HAP-1 (cell line): ENCODE data around the gene TMEM51.

Experiments
- DNase-seq, 2 experiments: peaks; one replicate each; pipeline ENCODE4 v3.0.0-alpha.2; 2016 to 2020; ENCODE audit warnings: low spot score in 2 of 2
- H3K27me3 ChIP-seq: fragments of 250-450 bp; sonication (Bioruptor Pico); 2 replicates; pipeline ENCODE4 v1.5.1; 2020; ENCODE audit warnings: low read depth, mild to moderate bottlenecking, moderate library complexity
- H3K36me3 ChIP-seq: fragments of 250-450 bp; sonication (Bioruptor Pico); replicated peaks from 2 replicates; pipeline ENCODE4 v1.5.1; 2020; ENCODE audit warnings: mild to moderate bottlenecking
- H3K4me1 ChIP-seq: fragments of 250-450 bp; sonication (Bioruptor Pico); 2 replicates; pipeline ENCODE4 v1.5.1; 2020; ENCODE audit warnings: mild to moderate bottlenecking
- H3K4me3 ChIP-seq: fragments of 250-450 bp; sonication (Bioruptor Pico); 2 replicates; pipeline ENCODE4 v1.5.1; 2020; ENCODE audit warnings: mild to moderate bottlenecking, moderate library complexity
- H3K9me3 ChIP-seq: fragments of 250-450 bp; sonication (Bioruptor Pico); 2 replicates; pipeline ENCODE4 v1.5.1; 2020; ENCODE audit warnings: mild to moderate bottlenecking, moderate library complexity
- in situ Hi-C: fragments of 300-500 bp; cut with MboI; formaldehyde crosslinking; loops from 3 replicates; pipeline ENCODE4 v1.14.3; 2020; ENCODE audit warnings: low sequenced_read_pairs, inconsistent platforms, mixed read lengths

The TMEM51 gene

GRCh38 chr1:15152318-15153183 lies 996 bp upstream of the TMEM51 start:
- Histone ChIP-seq H3K4me3 (peak overlapping the region; percentile 47), H3K36me3 (no peaks in the 10 kb centered on the region), H3K9me3 (no peaks in the 10 kb centered on the region), H3K27me3 (no peaks in the 10 kb centered on the region), H3K4me1 (no peaks in the 10 kb centered on the region)
- in situ Hi-C loops = no loop called here
- peak; percentile 72 to 85 for DNase-seq

GRCh38 chr1:15153842-15154479 lies 414 bp downstream of the TMEM51 start:
- Histone ChIP-seq H3K9me3 (no peaks in the 10 kb centered on the region), H3K27me3 (no peaks in the 10 kb centered on the region), H3K4me3 (peak overlapping the region; percentile 47), H3K4me1 (no peaks in the 10 kb centered on the region), H3K36me3 (no peaks in the 10 kb centered on the region)
- in situ Hi-C loops = no loop called here
- peak; percentile 28 to 80 for DNase-seq

GRCh38 chr1:15154480-15155036 lies 1.0 kb downstream of the TMEM51 start:
- no peaks in the 10 kb centered on the region for H3K9me3 ChIP-seq
- H3K4me1 ChIP-seq = no peaks in the 10 kb centered on the region
- H3K4me3 ChIP-seq = peak overlapping the region; percentile 47
- H3K27me3 ChIP-seq = no peaks in the 10 kb centered on the region
- DNase-seq = peak; percentile 14 to 72
- in situ Hi-C loops = no loop called here
- no peaks in the 10 kb centered on the region for H3K36me3 ChIP-seq

- Histone ChIP-seq H3K4me1 (no peaks in the 10 kb centered on the region), H3K36me3 (no peaks in the 10 kb centered on the region), H3K4me3 (no peak overlapping the region), H3K9me3 (no peaks in the 10 kb centered on the region), H3K27me3 (no peaks in the 10 kb centered on the region)
- DNase-seq = no peak
- in situ Hi-C loops = no loop called here
Observed at GRCh38 chr1:15155191-15155590, 1.6 kb downstream of the TMEM51 start.

GRCh38 chr1:15155888-15156741 lies 2.6 kb downstream of the TMEM51 start:
- Histone ChIP-seq H3K4me1 (no peaks in the 10 kb centered on the region), H3K36me3 (no peaks in the 10 kb centered on the region), H3K4me3 (no peak overlapping the region), H3K27me3 (no peaks in the 10 kb centered on the region), H3K9me3 (no peaks in the 10 kb centered on the region)
- no peak for DNase-seq
- in situ Hi-C loops = no loop called here

- Histone ChIP-seq H3K36me3 (no peaks in the 10 kb centered on the region), H3K27me3 (no peaks in the 10 kb centered on the region), H3K4me1 (no peaks in the 10 kb centered on the region), H3K9me3 (no peaks in the 10 kb centered on the region), H3K4me3 (no peak overlapping the region)
- DNase-seq = no peak
- in situ Hi-C loops = no loop called here
Observed at GRCh38 chr1:15156807-15157380, 3.3 kb downstream of the TMEM51 start.

GRCh38 chr1:15157524-15158399 lies 4.2 kb downstream of the TMEM51 start:
- no peaks in the 10 kb centered on the region for H3K9me3 ChIP-seq
- H3K4me1 ChIP-seq = no peaks in the 10 kb centered on the region
- no peaks in the 10 kb centered on the region for H3K27me3 ChIP-seq
- in situ Hi-C loops = no loop called here
- DNase-seq = no peak
- no peak overlapping the region for H3K4me3 ChIP-seq
- H3K36me3 ChIP-seq = no peaks in the 10 kb centered on the region

- Histone ChIP-seq H3K4me1 (no peaks in the 10 kb centered on the region), H3K36me3 (no peaks in the 10 kb centered on the region), H3K27me3 (no peaks in the 10 kb centered on the region), H3K4me3 (no peak overlapping the region), H3K9me3 (no peaks in the 10 kb centered on the region)
- in situ Hi-C loops = no loop called here
- no peak for DNase-seq
Observed at GRCh38 chr1:15158506-15159165, 5.1 kb downstream of the TMEM51 start.

GRCh38 chr1:15159166-15159555 lies 5.6 kb downstream of the TMEM51 start:
- no peak for DNase-seq
- in situ Hi-C loops = no loop called here
- H3K9me3 ChIP-seq = no peaks in the 10 kb centered on the region
- no peaks in the 10 kb centered on the region for H3K36me3 ChIP-seq
- no peaks in the 10 kb centered on the region for H3K4me1 ChIP-seq
- no peaks in the 10 kb centered on the region for H3K27me3 ChIP-seq
- H3K4me3 ChIP-seq = no peak overlapping the region

GRCh38 chr1:15160626-15161025 lies 7.1 kb downstream of the TMEM51 start:
- in situ Hi-C loops = no loop called here
- Histone ChIP-seq H3K36me3 (no peaks in the 10 kb centered on the region), H3K4me3 (no peak overlapping the region), H3K4me1 (no peaks in the 10 kb centered on the region), H3K27me3 (no peaks in the 10 kb centered on the region), H3K9me3 (no peaks in the 10 kb centered on the region)
- no peak for DNase-seq

GRCh38 chr1:15167386-15167785 lies 13.8 kb downstream of the TMEM51 start:
- Histone ChIP-seq H3K27me3 (no peaks in the 10 kb centered on the region), H3K9me3 (no peaks in the 10 kb centered on the region), H3K4me3 (no peak overlapping the region), H3K36me3 (no peaks in the 10 kb centered on the region), H3K4me1 (no peaks in the 10 kb centered on the region)
- no peak for DNase-seq
- in situ Hi-C loops = no loop called here

- no peaks in the 10 kb centered on the region for H3K36me3 ChIP-seq
- no peaks in the 10 kb centered on the region for H3K27me3 ChIP-seq
- in situ Hi-C loops = no loop called here
- H3K9me3 ChIP-seq = no peaks in the 10 kb centered on the region
- DNase-seq = no peak
- H3K4me1 ChIP-seq = no peaks in the 10 kb centered on the region
- H3K4me3 ChIP-seq = no peak overlapping the region
Observed at GRCh38 chr1:15168479-15168878, 14.9 kb downstream of the TMEM51 start.
